HS-5 (cell line): ENCODE measurements around the gene SNRK.
"Not testable (repeated sequence)": the region's sequence is repeated elsewhere in the genome, so short reads cannot be mapped to it uniquely, and the experiment has no call there.

Source experiments
- DNase-seq: peaks from one replicate; pipeline ENCODE4 v3.0.0-alpha.2; 2012; ENCODE audit warnings: low read depth

SNRK gene

DNA sequence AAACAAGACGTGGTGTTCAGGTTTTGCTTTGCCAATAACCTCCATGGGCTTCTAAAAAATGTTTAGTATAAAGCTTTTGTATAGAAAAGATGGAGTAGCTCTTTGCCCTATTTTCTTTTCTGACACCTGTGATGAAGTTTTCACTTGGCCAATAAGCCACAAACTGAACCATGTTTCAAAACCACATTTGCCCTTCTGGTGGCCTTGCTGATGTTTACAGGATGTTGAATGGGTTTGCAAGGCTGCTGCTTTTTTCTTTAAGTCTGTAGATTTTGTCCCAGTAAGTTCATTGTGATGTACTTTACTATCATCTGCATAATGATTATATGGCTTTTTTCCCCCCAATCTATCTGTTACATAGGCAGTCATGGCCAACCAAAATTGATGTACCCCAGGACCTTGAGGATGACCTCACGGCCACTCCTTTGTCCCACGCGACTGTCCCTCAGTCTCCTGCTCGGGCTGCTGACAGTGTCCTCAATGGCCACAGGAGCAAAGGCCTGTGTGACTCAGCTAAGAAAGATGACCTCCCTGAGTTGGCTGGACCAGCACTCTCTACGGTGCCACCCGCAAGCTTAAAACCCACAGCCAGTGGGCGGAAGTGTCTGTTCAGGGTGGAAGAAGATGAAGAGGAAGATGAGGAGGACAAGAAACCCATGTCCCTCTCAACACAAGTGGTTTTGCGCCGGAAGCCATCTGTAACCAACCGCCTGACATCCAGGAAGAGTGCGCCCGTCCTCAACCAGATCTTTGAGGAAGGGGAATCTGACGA is 60.8 kb downstream of the SNRK start:
- DNase-seq: no peak

DNA sequence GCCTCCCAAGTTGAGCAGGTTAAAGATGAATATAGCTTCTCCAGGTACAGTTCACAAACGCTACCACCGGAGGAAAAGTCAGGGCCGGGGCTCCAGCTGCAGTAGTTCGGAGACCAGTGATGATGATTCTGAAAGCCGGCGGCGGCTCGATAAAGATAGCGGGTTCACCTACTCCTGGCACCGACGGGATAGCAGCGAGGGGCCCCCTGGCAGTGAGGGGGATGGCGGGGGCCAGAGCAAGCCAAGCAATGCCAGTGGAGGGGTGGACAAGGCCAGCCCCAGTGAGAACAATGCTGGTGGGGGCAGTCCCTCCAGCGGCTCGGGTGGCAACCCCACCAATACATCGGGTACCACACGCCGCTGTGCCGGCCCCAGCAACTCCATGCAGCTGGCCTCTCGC is 61.4 kb downstream of the SNRK start:
- no peak for DNase-seq

GRCh38 chr3:43348350-43348749 is 62.0 kb downstream of the SNRK start:
- no peak for DNase-seq

DNA sequence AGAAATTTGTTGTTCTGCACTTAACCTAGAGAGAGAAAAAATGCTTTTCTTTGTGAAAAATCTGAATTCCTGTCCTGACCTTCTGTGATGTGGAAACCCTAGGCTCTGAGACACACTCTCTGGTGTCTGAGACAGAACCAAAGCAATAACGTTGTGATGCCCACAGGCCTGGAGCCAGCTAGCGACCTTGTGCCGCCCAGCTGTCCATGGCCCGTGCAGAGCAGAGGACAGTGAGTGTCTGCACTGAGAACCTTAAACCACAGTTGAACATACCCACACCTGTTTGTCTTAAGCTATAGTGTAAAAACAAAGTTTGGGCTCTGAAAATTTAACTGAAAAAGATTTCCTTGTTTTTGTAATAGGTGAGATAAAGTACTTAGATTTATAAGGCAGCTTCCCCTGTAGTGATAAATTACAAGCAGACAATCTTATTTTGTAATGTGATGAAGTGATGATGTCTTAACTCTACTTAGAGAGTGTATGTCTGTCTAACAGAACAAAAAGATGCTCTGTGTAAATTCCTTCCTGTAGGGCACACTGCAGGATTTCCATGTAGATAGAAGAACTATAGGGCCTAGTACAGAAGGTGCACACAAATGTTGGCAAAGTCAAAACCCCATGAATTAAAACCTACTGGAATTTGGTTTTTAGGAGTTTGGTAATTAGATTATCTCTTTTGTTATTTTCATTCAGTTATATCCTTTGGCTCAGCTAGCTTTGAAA is 62.7 kb downstream of the SNRK start:
- no peak for DNase-seq

DNA sequence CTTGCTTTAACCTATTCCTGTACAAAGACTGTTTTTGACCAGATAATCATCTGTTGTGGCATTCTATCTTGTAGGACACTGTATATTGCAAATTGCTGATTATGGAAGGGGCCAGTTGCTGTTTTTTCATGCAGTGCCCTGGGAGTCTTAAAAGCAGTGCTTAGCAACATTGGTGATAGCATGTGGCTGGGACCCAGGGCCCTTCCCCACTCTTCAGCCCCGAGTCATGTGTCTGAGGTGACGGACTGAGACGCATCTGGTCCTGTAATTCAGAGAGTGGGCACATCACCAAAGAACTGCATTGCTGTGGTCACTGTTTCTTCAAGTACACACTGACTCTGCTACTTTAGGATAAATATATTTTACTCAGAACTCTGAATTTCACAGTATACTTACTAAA is 63.4 kb downstream of the SNRK start:
- no peak for DNase-seq

GRCh38 chr3:43353393-43353792 is 67.1 kb downstream of the SNRK start:
- DNase-seq: no peak

DNA sequence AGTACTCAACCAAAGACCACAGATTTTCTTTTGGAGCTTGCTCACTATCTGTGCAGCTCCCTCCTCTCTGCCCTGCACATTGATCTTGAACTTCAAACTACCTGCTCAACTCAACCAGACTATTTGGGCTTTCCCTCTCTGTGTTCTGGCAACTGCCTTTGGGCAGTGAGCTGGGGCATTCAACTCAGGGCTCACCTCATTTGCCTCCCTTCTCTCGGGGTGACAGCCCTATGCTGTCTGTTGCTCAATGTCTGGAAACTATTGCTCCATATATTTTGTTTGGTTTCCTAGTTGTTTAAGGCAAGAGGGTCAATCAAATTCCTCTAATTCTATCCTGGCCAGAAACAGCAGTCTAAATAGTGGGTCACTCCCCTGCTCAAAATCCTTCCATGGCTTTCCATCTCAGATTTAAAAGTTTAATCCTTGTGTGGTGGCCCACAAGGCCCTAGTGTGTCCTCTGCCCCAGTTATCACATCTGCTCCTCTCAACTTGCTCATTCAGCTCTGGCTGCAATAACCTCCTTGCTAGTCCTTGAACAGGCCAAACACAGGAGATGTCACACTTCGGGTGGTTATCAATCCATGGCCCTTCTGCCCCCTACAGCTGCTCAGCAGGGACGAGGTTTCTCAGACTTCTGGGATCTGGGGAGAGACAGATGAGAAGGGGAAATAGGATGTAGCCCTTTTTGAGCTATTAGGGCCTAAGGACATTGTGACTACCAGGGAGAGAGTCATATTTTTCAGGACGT is 67.8 kb downstream of the SNRK start:
- DNase-seq: no peak

DNA sequence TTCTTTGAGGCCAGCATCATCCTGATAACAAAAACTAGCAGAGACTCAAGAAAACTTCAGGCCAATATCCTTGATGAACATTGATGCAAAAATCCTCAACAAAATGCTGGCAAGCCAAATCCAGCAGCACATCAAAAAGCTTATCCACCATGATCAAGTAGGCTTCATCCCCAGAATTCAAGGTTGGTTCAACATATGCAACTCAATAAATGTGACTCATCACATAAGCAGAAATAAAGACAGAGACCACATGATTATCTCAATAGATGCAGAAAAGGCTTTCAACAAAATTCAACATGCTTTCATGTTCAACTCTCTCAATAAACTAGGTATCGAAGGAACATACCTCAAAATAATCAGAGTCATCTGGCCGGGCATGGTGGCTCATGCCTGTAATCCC is 69.7 kb downstream of the SNRK start:
- DNase-seq: not testable (repeated sequence)

DNA sequence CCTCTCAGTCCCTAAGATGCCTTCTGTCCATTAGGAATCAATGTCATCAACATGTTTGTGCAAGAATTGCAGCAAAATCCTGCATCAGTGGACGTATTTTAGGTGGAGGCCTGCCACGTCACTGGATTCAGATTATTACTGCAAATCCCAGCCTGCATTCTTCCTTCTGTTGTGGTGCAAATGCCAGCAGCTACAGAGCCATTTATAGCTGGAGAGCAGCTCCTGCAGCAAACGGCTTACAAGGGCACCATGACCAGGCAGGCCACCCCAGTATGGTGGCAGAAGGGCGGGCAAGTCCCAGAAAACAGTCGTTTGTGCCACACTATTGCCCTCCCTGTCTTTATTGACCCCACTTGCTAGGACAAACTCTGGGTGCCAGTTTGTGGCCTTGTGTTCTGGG is 74.7 kb downstream of the SNRK start:
- no peak for DNase-seq

DNA sequence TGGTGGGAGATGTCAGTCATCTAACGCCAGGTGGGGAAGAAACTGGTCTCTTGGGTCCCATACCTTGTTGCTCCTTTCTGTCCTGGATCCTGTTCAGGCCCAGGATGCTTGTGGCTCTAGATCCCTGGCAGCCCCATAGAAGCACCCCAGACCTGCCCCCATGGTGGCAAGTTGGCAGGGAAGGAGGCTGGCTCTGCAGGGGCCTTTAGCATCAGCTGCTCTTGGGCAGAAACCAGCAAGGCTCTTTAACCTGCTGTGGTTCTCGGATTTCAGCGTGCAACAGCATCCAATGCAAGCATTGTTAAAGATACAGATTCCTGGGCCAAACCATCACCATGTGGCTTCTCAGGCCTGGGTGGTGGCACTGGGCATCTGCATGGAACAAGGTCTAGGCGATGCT is 75.8 kb downstream of the SNRK start:
- DNase-seq: no peak

- no peak for DNase-seq
These were observed 76.6 kb downstream of the SNRK start for GRCh38 chr3:43362961-43363360.

- DNase-seq: no peak
These were observed 77.4 kb downstream of the SNRK start for GRCh38 chr3:43363621-43364266.

DNA sequence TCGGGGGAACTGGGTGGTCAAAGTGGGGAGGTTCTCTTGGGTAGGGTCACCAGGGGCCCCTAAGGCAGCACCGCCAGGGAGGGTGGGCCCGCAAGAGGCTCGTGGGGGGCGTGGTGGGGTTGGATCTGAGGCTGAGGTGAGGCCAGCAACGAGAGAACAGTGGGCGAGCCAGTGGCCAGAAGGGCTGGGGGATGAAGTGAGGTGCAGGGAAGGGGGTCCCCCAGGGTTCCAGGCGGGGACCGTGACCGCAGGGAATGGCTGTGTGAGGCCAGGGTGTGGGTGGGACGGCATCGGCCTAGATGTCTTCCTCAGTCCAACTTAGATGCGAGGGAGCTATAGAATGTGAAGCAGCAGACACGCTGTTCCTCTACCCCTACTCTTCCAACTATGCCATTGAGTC is 78.2 kb downstream of the SNRK start:
- DNase-seq: no peak

GRCh38 chr3:43364926-43365325 is 78.6 kb downstream of the SNRK start:
- DNase-seq: no peak

DNA sequence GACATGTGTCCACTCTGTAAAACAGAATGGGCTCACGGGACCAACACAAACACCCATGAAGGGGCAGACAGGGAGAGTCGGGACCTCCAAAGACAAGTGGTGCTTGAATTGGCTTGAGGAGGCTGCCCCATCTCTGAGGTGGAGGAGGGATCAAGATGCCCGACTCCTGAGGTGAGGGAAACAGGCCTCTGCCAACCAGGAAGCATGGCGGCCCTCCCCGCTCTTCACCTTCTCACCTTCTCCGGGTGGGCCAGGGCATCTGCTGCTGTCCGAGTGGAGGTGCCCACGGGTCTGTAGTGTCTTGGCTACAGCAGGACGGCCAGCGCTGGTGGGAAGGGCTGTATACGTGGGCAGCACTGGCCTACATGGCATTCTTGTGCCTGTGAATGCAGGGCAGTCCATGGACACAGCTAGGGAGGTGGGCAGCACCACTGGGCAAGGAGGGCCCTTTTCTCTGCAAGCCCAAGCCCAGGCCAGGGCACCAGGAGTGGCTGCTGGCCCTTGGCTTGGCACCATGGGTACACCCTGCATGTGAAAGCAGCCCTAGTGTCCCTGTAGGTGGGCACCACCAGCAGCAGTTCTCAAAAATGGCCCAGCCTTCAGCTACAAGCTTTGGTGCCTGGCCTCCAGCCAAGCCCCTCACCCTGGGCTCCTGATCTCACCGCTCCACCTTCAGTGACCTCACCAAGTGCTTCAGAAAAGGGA is 79.4 kb downstream of the SNRK start:
- DNase-seq: no peak

DNA sequence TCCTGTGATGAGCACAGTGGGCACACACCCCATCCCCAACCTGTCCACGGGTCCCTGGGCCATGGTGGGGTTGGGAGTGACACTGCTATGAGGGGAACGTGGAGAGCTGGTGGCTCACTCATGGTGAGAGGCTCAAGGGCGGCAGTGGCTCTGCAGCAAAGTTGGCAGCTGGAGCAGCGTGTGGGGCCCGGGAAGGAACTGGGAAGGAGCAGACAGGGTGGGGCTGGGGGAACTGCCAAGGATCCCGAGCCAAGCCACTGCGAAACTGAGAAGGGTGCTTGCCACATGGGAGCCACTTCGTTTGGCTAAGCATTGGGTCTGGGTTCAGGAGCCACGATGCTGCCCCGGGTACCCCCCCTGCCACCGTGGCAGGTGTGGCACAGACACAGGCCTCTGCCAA is 80.1 kb downstream of the SNRK start:
- DNase-seq: no peak

DNA sequence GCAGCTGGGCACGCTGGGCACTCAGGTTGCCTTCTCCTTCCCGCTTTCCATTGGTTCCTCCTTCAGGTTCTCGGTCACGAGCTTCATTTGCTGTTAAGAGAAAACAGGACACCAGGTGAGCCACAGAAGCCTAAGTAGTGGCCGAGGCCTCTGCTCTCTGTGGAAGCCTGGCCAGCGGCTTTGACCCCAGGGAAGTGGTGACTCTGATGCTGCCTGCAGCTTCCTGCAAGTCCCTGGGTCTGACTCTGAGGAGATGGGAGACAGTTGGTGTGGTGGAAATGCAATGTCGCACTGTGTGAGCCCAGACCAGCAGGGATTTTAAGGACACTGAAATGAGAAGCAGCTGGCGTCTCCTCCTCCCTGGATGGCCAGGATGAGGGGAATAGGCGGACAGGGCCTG is 80.5 kb downstream of the SNRK start:
- no peak for DNase-seq

DNA sequence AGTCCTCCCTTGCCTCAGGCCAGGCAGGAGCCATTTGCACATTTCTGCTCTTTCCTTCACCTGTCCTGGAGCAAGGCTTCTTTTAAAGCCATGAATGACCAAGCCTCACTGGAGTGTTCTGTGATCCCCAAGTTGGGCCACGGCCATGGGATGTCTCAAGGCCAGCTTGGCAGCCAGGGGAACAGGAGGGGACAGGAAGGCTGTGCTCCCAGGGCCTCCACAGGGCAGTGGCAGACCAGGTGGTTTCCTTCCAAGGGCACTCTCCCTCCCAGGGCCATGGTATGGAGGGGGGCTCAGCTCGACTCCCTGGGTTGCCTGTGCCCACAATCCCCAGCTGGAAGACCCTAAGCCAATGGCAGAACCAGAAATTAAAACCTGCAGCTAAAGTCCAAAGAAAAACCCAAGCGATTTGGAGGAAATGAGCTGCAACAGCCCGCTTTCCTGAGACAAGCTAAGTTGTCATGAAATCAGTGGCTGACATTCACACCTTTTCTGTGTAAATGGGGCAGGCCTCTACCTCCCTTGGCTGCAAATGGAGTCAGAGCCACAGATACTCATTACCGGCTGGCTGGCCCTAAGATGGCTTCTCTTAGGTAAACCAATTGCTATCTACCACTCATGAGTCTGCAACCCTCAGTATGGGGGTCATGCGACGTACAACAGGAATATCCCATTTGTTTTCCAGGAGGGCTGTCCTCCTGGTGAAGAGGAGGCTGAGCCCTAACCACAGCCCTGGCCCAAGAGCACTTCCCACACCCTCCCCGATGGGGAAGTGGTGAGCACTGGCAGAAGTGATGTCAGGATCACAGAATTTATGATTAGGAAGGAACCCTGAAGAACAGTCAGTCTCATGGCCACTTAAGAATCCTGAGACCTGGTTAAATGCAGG is 83.3 kb downstream of the SNRK start:
- no peak for DNase-seq

GRCh38 chr3:43370293-43370980 is 84.1 kb downstream of the SNRK start:
- no peak for DNase-seq

- DNase-seq: no peak
These were observed 85.2 kb downstream of the SNRK start for GRCh38 chr3:43371494-43371893.
